GM19468 (cell line): ENCODE measurements around the gene TXLNB.

ENCODE experiments used
- ATAC-seq: cut with Tn5 transposase; IDR thresholded peaks from one replicate; pipeline ENCODE4 v1.9.1; 2021; ENCODE audit warnings: mild to moderate bottlenecking, moderate library complexity, moderate number of reproducible peaks; ENCODE audit not compliant: unreplicated experiment; ENCODE audit errors: extremely low read depth

The TXLNB gene

GRCh38 chr6:139277161-139277560 lies 14.6 kb downstream of the TXLNB start:
- ATAC-seq, result no peak

GRCh38 chr6:139275279-139276055 lies 16.3 kb downstream of the TXLNB start:
- ATAC-seq, result no peak

GRCh38 chr6:139271056-139271455 lies 20.7 kb downstream of the TXLNB start:
- ATAC-seq, result peak; percentile 68

- no peak for ATAC-seq
These were observed 21.5 kb downstream of the TXLNB start for GRCh38 chr6:139270249-139270648.

GRCh38 chr6:139265512-139266190 lies 26.1 kb downstream of the TXLNB start:
- no peak for ATAC-seq

GRCh38 chr6:139262519-139263300 lies 29.1 kb downstream of the TXLNB start:
- peak; percentile 76 for ATAC-seq

GRCh38 chr6:139257821-139258398 lies 33.9 kb downstream of the TXLNB start:
- no peak for ATAC-seq

- no peak for ATAC-seq
These were observed 34.5 kb downstream of the TXLNB start for GRCh38 chr6:139257291-139257690.

GRCh38 chr6:139256087-139256486 lies 35.7 kb downstream of the TXLNB start:
- no peak for ATAC-seq

- ATAC-seq, result no peak
These were observed 37.6 kb downstream of the TXLNB start for GRCh38 chr6:139254196-139254595.

GRCh38 chr6:139253656-139254055 lies 38.1 kb downstream of the TXLNB start:
- ATAC-seq, result no peak

- ATAC-seq, result no peak
These were observed 40.0 kb downstream of the TXLNB start for GRCh38 chr6:139251691-139252390.

GRCh38 chr6:139251045-139251690 lies 40.6 kb downstream of the TXLNB start:
- no peak for ATAC-seq

GRCh38 chr6:139250296-139251044 lies 41.3 kb downstream of the TXLNB start:
- peak; percentile 92 for ATAC-seq

GRCh38 chr6:139249395-139249794 lies 42.4 kb downstream of the TXLNB start:
- ATAC-seq, result no peak

- no peak for ATAC-seq
These were observed 42.9 kb downstream of the TXLNB start for GRCh38 chr6:139248911-139249310.

- no peak for ATAC-seq
These were observed 44.2 kb downstream of the TXLNB start for GRCh38 chr6:139247618-139248017.

GRCh38 chr6:139243536-139243935 lies 48.3 kb downstream of the TXLNB start:
- no peak for ATAC-seq
